Trophoblast cell (in vitro differentiated cells and primary cell): ENCODE results near the gene PLXNA2.

Experiments
- DNase-seq, 2 donors: peaks; one replicate each; pipeline ENCODE4 v3.0.0-alpha.2; 2016
- H2AFZ ChIP-seq: 2 replicates; pipeline ENCODE4 v1.6.1; 2013; ENCODE audit warnings: low read length, moderate library complexity, mild to moderate bottlenecking; ENCODE audit not compliant: insufficient read depth, poor library complexity
- H2AK5ac ChIP-seq: 2 replicates; pipeline ENCODE4 v1.6.1; 2013; ENCODE audit warnings: mild to moderate bottlenecking, low read length
- H2BK120ac ChIP-seq: 2 replicates; pipeline ENCODE4 v1.6.1; 2013; ENCODE audit warnings: low read length, mild to moderate bottlenecking, moderate library complexity; ENCODE audit not compliant: insufficient read depth, poor library complexity
- H2BK12ac ChIP-seq: 2 replicates; pipeline ENCODE4 v1.6.1; 2013; ENCODE audit warnings: mild to moderate bottlenecking, low read length, moderate library complexity
- H2BK5ac ChIP-seq: 2 replicates; pipeline ENCODE4 v1.6.1; 2013; ENCODE audit warnings: low read length, low read depth, moderate library complexity, mild to moderate bottlenecking; ENCODE audit not compliant: poor library complexity
- H3K14ac ChIP-seq: 2 replicates; pipeline ENCODE4 v1.6.1; 2013; ENCODE audit warnings: mild to moderate bottlenecking, low read length
- H3K18ac ChIP-seq: 2 replicates; pipeline ENCODE4 v1.6.1; 2013; ENCODE audit warnings: mild to moderate bottlenecking, low read length
- H3K23ac ChIP-seq: 2 replicates; pipeline ENCODE4 v1.6.1; 2013; ENCODE audit warnings: low read length
- H3K27ac ChIP-seq: 2 replicates; pipeline ENCODE4 v1.5.1; 2013; ENCODE audit warnings: low read depth, mild to moderate bottlenecking, inconsistent platforms, low read length, moderate library complexity
- H3K27me3 ChIP-seq: 2 replicates; pipeline ENCODE4 v1.6.1; 2013; ENCODE audit warnings: inconsistent platforms, mild to moderate bottlenecking, low read length, moderate library complexity; ENCODE audit not compliant: insufficient read depth
- H3K36me3 ChIP-seq, 2 experiments: 1 replicate in 1 of 2; 2 replicates in 1 of 2; pipeline ENCODE4 v1.6.1; 2013; ENCODE audit warnings: low read length in 2 of 2, mild to moderate bottlenecking in 2 of 2, moderate library complexity in 1 of 2; ENCODE audit not compliant: insufficient read depth in 2 of 2, control insufficient read depth in 1 of 2
- H3K4ac ChIP-seq: 2 replicates; pipeline ENCODE4 v1.6.1; 2013; ENCODE audit warnings: low read depth, mild to moderate bottlenecking, low read length, moderate library complexity
- H3K4me1 ChIP-seq, 2 experiments: 1 replicate in 1 of 2; 2 replicates in 1 of 2; pipeline ENCODE4 v1.6.1; 2013; ENCODE audit warnings: low read length in 2 of 2, mild to moderate bottlenecking in 2 of 2, moderate library complexity in 1 of 2; ENCODE audit not compliant: insufficient read depth in 2 of 2, control insufficient read depth in 1 of 2
- H3K4me2 ChIP-seq: 2 replicates; pipeline ENCODE4 v1.6.1; 2013; ENCODE audit warnings: inconsistent platforms, mild to moderate bottlenecking, low read length, moderate library complexity
- H3K4me3 ChIP-seq: 2 replicates; pipeline ENCODE4 v1.5.1; 2013; ENCODE audit warnings: mild to moderate bottlenecking, low read depth, low read length, inconsistent platforms
- H3K79me1 ChIP-seq: one replicate; pipeline ENCODE4 v1.6.1; 2013; ENCODE audit warnings: low read length
- H3K79me2 ChIP-seq: 2 replicates; pipeline ENCODE4 v1.6.1; 2013; ENCODE audit warnings: low read length, mild to moderate bottlenecking; ENCODE audit not compliant: control insufficient read depth, insufficient read depth, poor library complexity
- H3K9ac ChIP-seq: 2 replicates; pipeline ENCODE4 v1.6.1; 2013; ENCODE audit warnings: mild to moderate bottlenecking, low read length
- H3K9me3 ChIP-seq: 2 replicates; pipeline ENCODE4 v1.6.1; 2013; ENCODE audit warnings: low read depth, mild to moderate bottlenecking, control low read depth, inconsistent platforms, low read length; ENCODE audit not compliant: insufficient read depth
- H4K12ac ChIP-seq: 2 replicates; pipeline ENCODE4 v1.6.1; 2013; ENCODE audit warnings: low read depth, mild to moderate bottlenecking, low read length, moderate library complexity
- H4K8ac ChIP-seq: 2 replicates; pipeline ENCODE4 v1.6.1; 2013; ENCODE audit warnings: low read depth, mild to moderate bottlenecking, low read length, moderate library complexity
- H4K91ac ChIP-seq: one replicate; pipeline ENCODE4 v1.6.1; 2013; ENCODE audit warnings: low read depth, mild to moderate bottlenecking, low read length, moderate library complexity
- WGBS: extraction: QIAGEN DNeasy Blood & Tissue Kit; methylation state at CpG from one replicate; pipeline ENCODE4 v1.1.7; 2013; ENCODE audit warnings: missing lambda C conversion rate; ENCODE audit not compliant: insufficient read length, insufficient coverage; ENCODE audit errors: extremely low coverage; 5-methylcytosine and 5-hydroxymethylcytosine counted together

PLXNA2 gene

DNA sequence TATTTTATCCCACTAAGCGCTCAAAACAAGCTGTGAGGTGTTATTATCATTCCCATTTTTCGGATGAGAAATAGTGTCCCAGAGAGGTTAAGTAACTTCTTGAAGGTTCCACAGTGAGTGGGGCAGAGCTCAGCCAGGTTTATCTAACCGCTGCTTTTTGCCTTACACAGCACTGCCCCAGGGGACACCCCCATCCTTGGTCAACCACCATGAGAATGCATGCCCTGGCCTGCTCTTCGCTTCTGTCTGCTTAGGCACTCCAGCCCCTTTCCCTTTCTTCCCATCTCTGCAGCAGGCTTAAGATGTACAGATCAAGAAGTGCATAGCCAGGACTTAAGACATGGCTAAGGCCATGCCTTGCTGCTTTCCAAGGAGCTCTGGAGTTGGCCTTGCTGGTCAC lies 174.3 kb downstream of the PLXNA2 start:
- H3K9ac ChIP-seq = no peak overlapping the region
- peaks cover 39 to 71% of the 10 kb centered on the region in 2 experiments for H3K36me3 ChIP-seq
- no peak overlapping the region for H2BK120ac ChIP-seq
- no peak overlapping the region for H3K4ac ChIP-seq
- H3K4me2 ChIP-seq = no peak overlapping the region
- H4K91ac ChIP-seq = no peak overlapping the region
- H3K4me3 ChIP-seq = no peak overlapping the region
- no peak overlapping the region for H4K12ac ChIP-seq
- no peaks in the 10 kb centered on the region for H3K79me1 ChIP-seq
- no peak overlapping the region for H2BK5ac ChIP-seq
- no peak overlapping the region for H4K8ac ChIP-seq
- DNase-seq = no peak
- no peak overlapping the region for H3K14ac ChIP-seq
- WGBS = no CpG with 5 or more reads among the region's 4 CpGs
- no peak overlapping the region for H3K27ac ChIP-seq
- no peaks in the 10 kb centered on the region for H3K27me3 ChIP-seq
- H2AFZ ChIP-seq = no peak overlapping the region
- no peak overlapping the region for H2BK12ac ChIP-seq
- H2AK5ac ChIP-seq = no peak overlapping the region
- peaks cover 6% of the 10 kb centered on the region for H3K9me3 ChIP-seq
- H3K23ac ChIP-seq = no peak overlapping the region
- H3K79me2 ChIP-seq = no peaks in the 10 kb centered on the region
- no peak overlapping the region for H3K18ac ChIP-seq
- no peaks in the 10 kb centered on the region for H3K4me1 ChIP-seq

DNA sequence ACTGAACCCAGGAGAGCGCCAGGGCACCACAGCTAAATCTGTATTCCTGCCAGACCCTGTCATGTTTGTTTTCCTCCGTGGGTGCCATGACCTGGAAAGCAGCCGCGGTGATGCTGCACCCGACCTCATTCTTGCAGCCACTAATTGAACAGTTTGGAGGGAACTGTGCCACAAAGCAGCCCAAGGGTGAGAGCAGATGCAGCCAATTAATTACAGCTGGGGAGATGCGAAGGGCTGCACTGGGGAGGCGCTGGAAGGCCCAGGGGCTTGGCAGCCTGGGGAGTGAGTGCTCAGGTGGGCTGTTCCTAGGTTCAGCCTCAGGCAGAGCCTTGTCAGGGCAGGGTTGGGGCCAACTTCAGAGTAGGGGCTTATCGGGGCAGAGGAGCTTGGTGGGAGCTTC lies 174.9 kb downstream of the PLXNA2 start:
- Histone ChIP-seq H3K27me3 (no peaks in the 10 kb centered on the region), H3K9ac (no peak overlapping the region), H3K79me1 (no peaks in the 10 kb centered on the region), H2BK120ac (no peak overlapping the region), H3K79me2 (no peaks in the 10 kb centered on the region), H3K23ac (no peak overlapping the region), H4K8ac (no peak overlapping the region), H2AFZ (no peak overlapping the region), H3K9me3 (peaks cover 6% of the 10 kb centered on the region), H2BK5ac (no peak overlapping the region), H3K27ac (no peak overlapping the region), H3K4me1 (no peaks in the 10 kb centered on the region), H4K91ac (no peak overlapping the region), H2AK5ac (no peak overlapping the region), H3K4me3 (no peak overlapping the region), H3K14ac (no peak overlapping the region), H2BK12ac (no peak overlapping the region), H3K4me2 (no peak overlapping the region), H3K18ac (no peak overlapping the region), H4K12ac (no peak overlapping the region), H3K36me3 (peaks cover 38 to 69% of the 10 kb centered on the region in 2 experiments), H3K4ac (no peak overlapping the region)
- no peak for DNase-seq
- WGBS = no CpG with 5 or more reads among the region's 8 CpGs

- peaks cover 3% of the 10 kb centered on the region for H3K9me3 ChIP-seq
- no peaks in the 10 kb centered on the region for H3K27me3 ChIP-seq
- H2BK12ac ChIP-seq = no peak overlapping the region
- peaks cover 35 to 68% of the 10 kb centered on the region in 2 experiments for H3K36me3 ChIP-seq
- H4K8ac ChIP-seq = no peak overlapping the region
- WGBS = no CpG with 5 or more reads among the region's 3 CpGs
- no peak overlapping the region for H3K4me3 ChIP-seq
- no peak for DNase-seq
- H3K23ac ChIP-seq = no peak overlapping the region
- no peak overlapping the region for H3K4me2 ChIP-seq
- H3K4ac ChIP-seq = no peak overlapping the region
- no peak overlapping the region for H2AK5ac ChIP-seq
- no peak overlapping the region for H2BK5ac ChIP-seq
- H3K27ac ChIP-seq = no peak overlapping the region
- no peak overlapping the region for H2BK120ac ChIP-seq
- H3K18ac ChIP-seq = no peak overlapping the region
- H3K14ac ChIP-seq = no peak overlapping the region
- H3K4me1 ChIP-seq = no peaks in the 10 kb centered on the region
- H3K79me1 ChIP-seq = no peaks in the 10 kb centered on the region
- H4K12ac ChIP-seq = no peak overlapping the region
- no peak overlapping the region for H3K9ac ChIP-seq
- no peak overlapping the region for H4K91ac ChIP-seq
- H2AFZ ChIP-seq = no peak overlapping the region
- no peaks in the 10 kb centered on the region for H3K79me2 ChIP-seq
Observed at GRCh38 chr1:208068908-208069307, 175.3 kb downstream of the PLXNA2 start.

- H2BK5ac ChIP-seq = no peak overlapping the region
- no peak overlapping the region for H2BK120ac ChIP-seq
- H2BK12ac ChIP-seq = no peak overlapping the region
- no peak overlapping the region for H3K23ac ChIP-seq
- no peak overlapping the region for H2AFZ ChIP-seq
- DNase-seq = no peak
- H4K91ac ChIP-seq = no peak overlapping the region
- no peaks in the 10 kb centered on the region for H3K79me2 ChIP-seq
- no peak overlapping the region for H4K8ac ChIP-seq
- H3K9me3 ChIP-seq = peaks cover 3% of the 10 kb centered on the region
- H3K36me3 ChIP-seq = peaks cover 35 to 68% of the 10 kb centered on the region in 2 experiments
- no peak overlapping the region for H3K14ac ChIP-seq
- H2AK5ac ChIP-seq = no peak overlapping the region
- WGBS = no CpG with 5 or more reads among the region's 7 CpGs
- no peak overlapping the region for H3K4me2 ChIP-seq
- H3K4me3 ChIP-seq = no peak overlapping the region
- H4K12ac ChIP-seq = no peak overlapping the region
- no peak overlapping the region for H3K4ac ChIP-seq
- H3K27ac ChIP-seq = no peak overlapping the region
- H3K9ac ChIP-seq = no peak overlapping the region
- no peaks in the 10 kb centered on the region for H3K27me3 ChIP-seq
- H3K4me1 ChIP-seq = no peaks in the 10 kb centered on the region
- no peak overlapping the region for H3K18ac ChIP-seq
- H3K79me1 ChIP-seq = no peaks in the 10 kb centered on the region
Observed at GRCh38 chr1:208068407-208068806, 175.8 kb downstream of the PLXNA2 start.
